ENCODE results near the gene CCL26. TPM values are rescaled to one million over a fixed set of nuclear protein-coding genes. Genes with fewer than 3 reads are reported as not detected.
"Not testable (repeated sequence)": the region's sequence is repeated elsewhere in the genome, so short reads cannot be mapped to it uniquely, and the experiment has no call there.

The CCL26 gene
- total and polyA plus RNA-seq, 3 experiments from 2014 or later = not detected

DNA sequence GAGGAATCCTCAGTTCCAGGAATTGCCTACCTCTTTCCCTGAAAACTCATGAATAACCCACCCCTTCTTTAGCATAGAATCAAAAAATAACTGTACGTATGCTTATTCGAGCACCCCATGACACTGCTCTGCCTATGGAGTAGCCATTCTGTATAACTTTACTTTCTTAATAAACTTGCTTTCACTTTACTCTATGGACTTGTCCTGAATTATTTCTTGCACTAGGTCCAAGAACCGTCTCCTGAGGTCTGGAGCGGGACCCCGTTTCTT lies 30.5 kb upstream of the CCL26 start:
- H3K4me3 ChIP-seq (ENCODE audit: low read length) = no peak overlapping the region
- no peaks in the 10 kb centered on the region for H3K36me3 ChIP-seq (ENCODE audit: insufficient read depth, low read length)
- H3K27me3 ChIP-seq (ENCODE audit: insufficient read depth, low read length, poor library complexity, severe bottlenecking) = no peaks in the 10 kb centered on the region
- H3K9me3 ChIP-seq (ENCODE audit: low read length) = peaks cover 11% of the 10 kb centered on the region
- no peak overlapping the region for H3K27ac ChIP-seq (ENCODE audit: low read depth, low read length)
- H3K36me3 Mint-ChIP-seq = peaks cover 2 to 8% (median 2%) of the 10 kb centered on the region in 3 donors
- CTCF ChIA-PET = no interaction called here
- POLR2A ChIA-PET = no interaction called here
- H3K27ac Mint-ChIP-seq = no peak overlapping the region
- no peak for DNase-seq
- H3K4me1 Mint-ChIP-seq = no peaks in the 10 kb centered on the region
- H3K4me3 Mint-ChIP-seq = no peak overlapping the region
- peaks cover 2 to 12% (median 10%) of the 10 kb centered on the region in 5 donors for H3K9me3 Mint-ChIP-seq
- H3K4me1 ChIP-seq (ENCODE audit: insufficient read depth, low read length) = no peaks in the 10 kb centered on the region
- peaks cover 7 to 17% of the 10 kb centered on the region in 2 donors for H3K27me3 Mint-ChIP-seq

- Mint-ChIP-seq H3K9me3 (no peaks in the 10 kb centered on the region), H3K4me1 (no peaks in the 10 kb centered on the region), H3K36me3 (no peaks in the 10 kb centered on the region), H3K27ac (no peak overlapping the region), H3K4me3 (no peak overlapping the region), H3K27me3 (peaks cover 11 to 25% of the 10 kb centered on the region in 2 donors)
- Histone ChIP-seq H3K4me1 (ENCODE audit: insufficient read depth, low read length) (no peaks in the 10 kb centered on the region), H3K27me3 (ENCODE audit: insufficient read depth, low read length, poor library complexity, severe bottlenecking) (no peaks in the 10 kb centered on the region), H3K9me3 (ENCODE audit: low read length) (no peaks in the 10 kb centered on the region), H3K4me3 (ENCODE audit: low read length) (no peak overlapping the region), H3K27ac (ENCODE audit: low read depth, low read length) (no peak overlapping the region), H3K36me3 (ENCODE audit: insufficient read depth, low read length) (no peaks in the 10 kb centered on the region)
- ChIA-PET CTCF (no interaction called here), POLR2A (interaction anchor here (0.6 kb wide), 1 partner anchor 799 kb away, joined by 6 read pairs; no protein-coding TSS in a partner anchor)
- no peak for DNase-seq
Observed at GRCh38 chr7:75798770-75799169, 26.8 kb upstream of the CCL26 start.

DNA sequence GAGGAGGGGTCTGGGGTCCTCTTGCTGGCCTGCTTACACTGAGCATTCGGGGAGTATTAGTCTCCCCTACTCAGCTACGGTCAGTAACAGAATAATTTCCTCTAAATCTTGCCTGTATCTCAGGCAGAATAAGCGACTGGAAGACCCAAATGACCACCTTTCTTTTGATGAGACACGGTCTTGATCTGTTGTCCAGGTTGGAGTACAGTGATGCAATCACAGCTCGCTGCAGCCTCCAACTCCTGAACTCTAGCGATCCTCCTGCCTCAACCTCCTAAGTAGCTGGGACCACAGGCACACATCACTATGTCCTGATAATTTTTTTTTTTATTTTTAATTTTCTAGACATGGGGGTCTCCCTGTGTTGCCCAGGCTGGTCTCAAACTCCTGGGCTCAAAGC lies 24.4 kb upstream of the CCL26 start:
- peaks cover 5 to 21% of the 10 kb centered on the region in 2 donors for H3K27me3 Mint-ChIP-seq
- no peaks in the 10 kb centered on the region for H3K36me3 Mint-ChIP-seq
- CTCF ChIA-PET = no interaction called here
- H3K4me1 Mint-ChIP-seq = no peaks in the 10 kb centered on the region
- no peak for DNase-seq
- Histone ChIP-seq H3K27me3 (ENCODE audit: insufficient read depth, low read length, poor library complexity, severe bottlenecking) (no peaks in the 10 kb centered on the region), H3K36me3 (ENCODE audit: insufficient read depth, low read length) (no peaks in the 10 kb centered on the region), H3K4me1 (ENCODE audit: insufficient read depth, low read length) (no peaks in the 10 kb centered on the region), H3K27ac (ENCODE audit: low read depth, low read length) (peak overlapping the region; percentile 1), H3K4me3 (ENCODE audit: low read length) (no peak overlapping the region), H3K9me3 (ENCODE audit: low read length) (no peaks in the 10 kb centered on the region)
- POLR2A ChIA-PET = no interaction called here
- no peaks in the 10 kb centered on the region for H3K9me3 Mint-ChIP-seq
- no peak overlapping the region for H3K27ac Mint-ChIP-seq
- H3K4me3 Mint-ChIP-seq = no peak overlapping the region

DNA sequence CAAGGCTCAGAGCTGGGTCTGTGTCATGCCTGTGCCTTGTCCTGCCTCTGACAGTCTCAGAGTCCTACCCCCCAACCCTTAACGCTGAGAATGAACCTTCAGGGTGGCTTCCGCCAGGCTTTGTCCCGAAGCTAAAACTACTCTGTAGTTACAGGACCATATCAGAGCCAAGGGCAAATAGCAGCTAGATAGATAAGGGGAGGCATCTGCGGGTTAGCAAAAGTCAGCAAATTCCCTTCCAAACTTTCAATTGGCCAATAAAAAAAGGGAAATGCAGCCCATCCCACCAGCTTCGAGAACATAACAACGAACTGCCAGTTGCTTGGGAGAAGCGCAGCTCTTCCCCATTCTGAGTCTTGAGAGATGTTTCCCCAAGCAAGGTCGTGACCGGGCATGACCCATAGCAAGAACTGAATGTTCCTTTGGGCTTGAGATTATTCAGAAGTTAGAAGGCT lies 23.8 kb upstream of the CCL26 start:
- no peak for DNase-seq
- no peaks in the 10 kb centered on the region for H3K4me1 ChIP-seq (ENCODE audit: insufficient read depth, low read length)
- Mint-ChIP-seq H3K27ac (peak overlapping the region in 1 of 8 donors; percentile 34), H3K9me3 (no peaks in the 10 kb centered on the region), H3K36me3 (no peaks in the 10 kb centered on the region), H3K27me3 (peaks cover 5 to 21% of the 10 kb centered on the region in 2 donors), H3K4me3 (no peak overlapping the region), H3K4me1 (no peaks in the 10 kb centered on the region)
- H3K9me3 ChIP-seq (ENCODE audit: low read length) = no peaks in the 10 kb centered on the region
- no peaks in the 10 kb centered on the region for H3K27me3 ChIP-seq (ENCODE audit: insufficient read depth, low read length, poor library complexity, severe bottlenecking)
- no peak overlapping the region for H3K4me3 ChIP-seq (ENCODE audit: low read length)
- POLR2A ChIA-PET = no interaction called here
- CTCF ChIA-PET = no interaction called here
- H3K27ac ChIP-seq (ENCODE audit: low read depth, low read length) = peak overlapping the region; percentile 51
- no peaks in the 10 kb centered on the region for H3K36me3 ChIP-seq (ENCODE audit: insufficient read depth, low read length)

- no peaks in the 10 kb centered on the region for H3K27me3 ChIP-seq (ENCODE audit: insufficient read depth, low read length, poor library complexity, severe bottlenecking)
- ChIA-PET POLR2A (no interaction called here), CTCF (no interaction called here)
- Mint-ChIP-seq H3K4me3 (no peak overlapping the region), H3K27me3 (peaks cover 10 to 15% of the 10 kb centered on the region in 2 donors), H3K9me3 (no peaks in the 10 kb centered on the region), H3K27ac (no peak overlapping the region), H3K36me3 (no peaks in the 10 kb centered on the region), H3K4me1 (no peaks in the 10 kb centered on the region)
- H3K4me1 ChIP-seq (ENCODE audit: insufficient read depth, low read length) = no peaks in the 10 kb centered on the region
- no peak overlapping the region for H3K4me3 ChIP-seq (ENCODE audit: low read length)
- no peak overlapping the region for H3K27ac ChIP-seq (ENCODE audit: low read depth, low read length)
- H3K9me3 ChIP-seq (ENCODE audit: low read length) = no peaks in the 10 kb centered on the region
- no peak for DNase-seq
- no peaks in the 10 kb centered on the region for H3K36me3 ChIP-seq (ENCODE audit: insufficient read depth, low read length)
Observed at GRCh38 chr7:75793676-75794075, 21.7 kb upstream of the CCL26 start.

DNA sequence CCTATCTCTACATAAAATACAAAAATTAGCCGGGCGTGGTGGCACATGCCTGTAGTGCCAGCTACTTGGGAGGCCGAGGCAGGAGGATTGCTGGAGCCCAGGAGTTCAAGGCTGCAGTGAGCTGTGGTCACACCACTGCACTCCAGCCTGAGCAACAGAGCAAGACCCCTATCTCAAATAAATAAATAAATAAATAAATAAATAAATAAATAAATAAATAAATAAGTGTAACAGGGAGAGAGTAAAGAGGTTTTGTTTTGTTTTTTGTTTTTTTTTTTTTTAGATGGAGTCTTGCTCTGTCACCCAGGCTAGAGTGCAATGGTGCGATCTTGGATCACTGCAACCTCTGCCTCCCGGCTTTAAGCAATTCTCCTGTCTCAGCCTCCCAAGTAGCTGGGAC lies 20.6 kb upstream of the CCL26 start:
- peaks cover 10 to 12% of the 10 kb centered on the region in 2 donors for H3K27me3 Mint-ChIP-seq
- H3K4me1 ChIP-seq (ENCODE audit: insufficient read depth, low read length); H3K9me3 ChIP-seq (ENCODE audit: low read length); H3K9me3 Mint-ChIP-seq; H3K36me3 Mint-ChIP-seq; H3K4me3 Mint-ChIP-seq; H3K4me1 Mint-ChIP-seq; H3K27ac Mint-ChIP-seq; DNase-seq; H3K27me3 ChIP-seq (ENCODE audit: insufficient read depth, low read length, poor library complexity, severe bottlenecking); H3K36me3 ChIP-seq (ENCODE audit: insufficient read depth, low read length); POLR2A ChIA-PET; H3K27ac ChIP-seq (ENCODE audit: low read depth, low read length); CTCF ChIA-PET; H3K4me3 ChIP-seq (ENCODE audit: low read length): not testable (repeated sequence)

DNA sequence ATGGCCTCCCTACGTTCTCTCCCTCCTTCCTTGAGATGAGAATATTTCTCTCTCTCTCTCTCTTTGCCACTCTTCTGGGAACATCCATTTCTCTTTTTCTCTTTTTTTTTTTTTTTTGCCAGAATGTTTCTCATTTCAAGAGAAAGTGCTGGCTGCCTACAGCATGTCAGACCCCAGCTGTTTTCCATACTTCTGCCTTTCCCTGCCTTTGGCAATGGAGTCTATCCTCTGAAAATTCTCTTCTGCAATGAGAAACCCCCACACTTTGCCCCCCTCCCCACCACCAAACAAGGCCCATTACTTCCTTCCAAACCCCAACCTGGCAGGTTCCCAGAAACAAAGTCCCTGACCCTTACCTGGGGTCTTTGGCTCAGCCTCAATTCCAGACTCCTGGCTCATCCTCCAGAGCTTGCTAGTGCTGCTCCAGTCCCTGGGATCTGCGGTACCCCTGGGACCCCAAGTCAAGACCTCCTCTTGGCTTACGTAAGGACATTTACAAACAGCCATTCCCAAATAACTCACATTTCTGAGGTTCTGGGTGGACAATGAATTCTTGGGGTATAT lies 17.4 kb upstream of the CCL26 start:
- no peaks in the 10 kb centered on the region for H3K9me3 ChIP-seq (ENCODE audit: low read length)
- no peak overlapping the region for H3K4me3 ChIP-seq (ENCODE audit: low read length)
- H3K27ac Mint-ChIP-seq = no peak overlapping the region
- H3K9me3 Mint-ChIP-seq = no peaks in the 10 kb centered on the region
- H3K27me3 ChIP-seq (ENCODE audit: insufficient read depth, low read length, poor library complexity, severe bottlenecking) = no peaks in the 10 kb centered on the region
- H3K4me1 Mint-ChIP-seq = no peaks in the 10 kb centered on the region
- no peaks in the 10 kb centered on the region for H3K36me3 Mint-ChIP-seq
- H3K27me3 Mint-ChIP-seq = peaks cover 4 to 6% of the 10 kb centered on the region in 2 donors
- no peak overlapping the region for H3K4me3 Mint-ChIP-seq
- no peaks in the 10 kb centered on the region for H3K36me3 ChIP-seq (ENCODE audit: insufficient read depth, low read length)
- ChIA-PET CTCF (no interaction called here), POLR2A (no interaction called here)
- no peak overlapping the region for H3K27ac ChIP-seq (ENCODE audit: low read depth, low read length)
- no peak for DNase-seq
- H3K4me1 ChIP-seq (ENCODE audit: insufficient read depth, low read length) = no peaks in the 10 kb centered on the region

DNA sequence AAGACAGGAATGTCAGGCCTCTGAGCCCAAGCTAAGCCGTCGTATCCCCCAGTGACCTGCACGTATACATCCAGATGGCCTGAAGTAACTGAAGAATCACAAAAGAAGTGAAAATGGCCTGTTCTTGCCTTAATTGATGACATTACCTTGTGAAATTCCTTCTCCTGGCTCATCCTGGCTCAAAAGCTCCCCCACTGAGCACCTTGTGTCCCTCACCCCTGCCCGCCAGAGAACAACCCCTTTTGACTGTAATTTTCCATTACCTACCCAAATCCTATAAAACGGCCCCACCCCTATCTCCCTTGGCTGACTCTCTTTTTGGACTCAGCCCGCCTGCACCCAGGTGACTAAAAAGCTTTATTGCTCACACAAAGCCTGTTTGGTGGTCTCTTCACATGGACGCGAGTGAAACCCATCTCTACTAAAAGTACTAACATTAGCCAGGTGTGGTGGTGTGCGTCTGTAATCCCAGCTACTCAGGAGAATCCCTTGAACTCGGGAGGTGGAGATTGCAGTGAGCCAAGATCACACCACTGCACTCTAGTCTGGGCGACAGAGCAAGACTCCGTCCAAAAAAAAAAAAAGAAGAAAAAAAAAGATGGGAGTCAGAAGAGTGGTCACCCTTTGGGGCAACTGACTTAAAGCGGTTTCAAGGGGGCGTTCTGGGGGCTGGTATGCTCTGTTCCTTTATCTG lies 16.3 kb upstream of the CCL26 start:
- H3K9me3 ChIP-seq (ENCODE audit: low read length); H3K27ac ChIP-seq (ENCODE audit: low read depth, low read length); H3K4me1 ChIP-seq (ENCODE audit: insufficient read depth, low read length); H3K4me3 ChIP-seq (ENCODE audit: low read length); H3K27ac Mint-ChIP-seq; H3K36me3 Mint-ChIP-seq; CTCF ChIA-PET; H3K27me3 ChIP-seq (ENCODE audit: insufficient read depth, low read length, poor library complexity, severe bottlenecking); H3K9me3 Mint-ChIP-seq; H3K4me1 Mint-ChIP-seq; H3K4me3 Mint-ChIP-seq; H3K36me3 ChIP-seq (ENCODE audit: insufficient read depth, low read length); H3K27me3 Mint-ChIP-seq; DNase-seq: not testable (repeated sequence)
- POLR2A ChIA-PET = interaction anchor here (0.6 kb wide), 1 partner anchor 23 kb away, joined by 4 read pairs; no protein-coding TSS in a partner anchor
